GM18909 (cell line): ENCODE results near the gene ST7.

Experiments used
- ATAC-seq: cut with Tn5 transposase; IDR thresholded peaks from one replicate; pipeline ENCODE4 v1.9.1; 2021; ENCODE audit warnings: mild to moderate bottlenecking; ENCODE audit not compliant: unreplicated experiment, poor library complexity

ST7 gene

GRCh38 chr7:117008118-117008885 lies 55.0 kb downstream of the ST7 start:
- ATAC-seq, result no peak

- ATAC-seq, result no peak
Observed at GRCh38 chr7:117008886-117009531, 55.7 kb downstream of the ST7 start.

GRCh38 chr7:117009705-117010361 lies 56.5 kb downstream of the ST7 start:
- no peak for ATAC-seq

- peak; percentile 53 for ATAC-seq
Observed at GRCh38 chr7:117010375-117011133, 57.3 kb downstream of the ST7 start.

- peak; percentile 85 for ATAC-seq
Observed at GRCh38 chr7:117011419-117012260, 58.3 kb downstream of the ST7 start.

GRCh38 chr7:117012284-117012683 lies 59.0 kb downstream of the ST7 start:
- peak; percentile 9 for ATAC-seq

GRCh38 chr7:117012696-117013095 lies 59.4 kb downstream of the ST7 start:
- ATAC-seq, result peak; percentile 17

GRCh38 chr7:117014099-117014656 lies 60.9 kb downstream of the ST7 start:
- no peak for ATAC-seq

- no peak for ATAC-seq
Observed at GRCh38 chr7:117014673-117015133, 61.4 kb downstream of the ST7 start.

- no peak for ATAC-seq
Observed at GRCh38 chr7:117015258-117016184, 62.2 kb downstream of the ST7 start.

- no peak for ATAC-seq
Observed at GRCh38 chr7:117017017-117017451, 63.7 kb downstream of the ST7 start.

GRCh38 chr7:117017702-117018266 lies 64.5 kb downstream of the ST7 start:
- no peak for ATAC-seq

GRCh38 chr7:117018713-117019112 lies 65.4 kb downstream of the ST7 start:
- ATAC-seq, result no peak

- no peak for ATAC-seq
Observed at GRCh38 chr7:117019287-117019686, 66.0 kb downstream of the ST7 start.

- ATAC-seq, result no peak
Observed at GRCh38 chr7:117019786-117020590, 66.7 kb downstream of the ST7 start.

GRCh38 chr7:117020591-117020973 lies 67.3 kb downstream of the ST7 start:
- no peak for ATAC-seq

- no peak for ATAC-seq
Observed at GRCh38 chr7:117021366-117021765, 68.1 kb downstream of the ST7 start.
